HCT116 (cell line): Measurements from ENCODE around the gene AIFM2. TPM values are rescaled to one million over a fixed set of nuclear protein-coding genes. Genes with fewer than 3 reads are reported as not detected.

Source experiments
- ATAC-seq: fragments of 200-7000 bp; cut with Tn5 transposase; 2 replicates; pipeline ENCODE4 v1.9.1; 2020; ENCODE audit warnings: mild to moderate bottlenecking, moderate library complexity
- BruUV-seq: library from RNA; stranded (reverse); fragments of 400-500 nt; replicated peaks from 2 replicates; lab custom pipeline; 2021; lab: Mats Ljungman, UMichigan
- CTCF ChIA-PET: fragments of 300-600 bp; sonication (Branson Sonifier 250); formaldehyde crosslinking; loops from one replicate; lab custom pipeline; 2021; ENCODE audit warnings: antibody characterized with exemption; lab: Charles Lee
- POLR2A ChIA-PET: fragments of 300-600, 350-600 bp; sonication (Branson Sonifier 250); formaldehyde crosslinking; loops from one replicate; lab custom pipeline; 2021; ENCODE audit warnings: antibody characterized with exemption; lab: Charles Lee
- RAD21 ChIA-PET, 2 experiments: fragments of 300-600 bp; sonication (Branson Sonifier 250); formaldehyde crosslinking; loops; one replicate each; lab custom pipeline; 2023; ENCODE audit warnings: low total read pairs in 2 of 2; ENCODE audit not compliant: uncharacterized antibody in 2 of 2, unreplicated experiment in 2 of 2, low non-redundant PET in 1 of 2; lab: Charles Lee
- DNase-seq: peaks from one replicate; pipeline ENCODE4 v3.0.0-alpha.2; 2010; ENCODE audit warnings: low read depth, low spot score
- H2AFZ ChIP-seq: fragments of 200-600 bp; shearing (Covaris generic), sonication (generic); 2 replicates; pipeline ENCODE4 v1.6.1; 2017; ENCODE audit warnings: low read depth, mixed run types, mixed read lengths, antibody characterized with exemption, low read length; ENCODE audit not compliant: poor library complexity, severe bottlenecking
- H3K27ac ChIP-seq: 2 replicates; pipeline ENCODE4 v1.5.1; 2012; ENCODE audit warnings: low read depth, low read length
- H3K27me3 ChIP-seq: fragments of 200-600 bp; sonication (generic); 2 replicates; pipeline ENCODE4 v1.6.1; 2016; ENCODE audit warnings: mixed run types, low read length, mixed read lengths; ENCODE audit not compliant: insufficient read depth
- H3K36me3 ChIP-seq, 2 experiments: fragments of 200-500 bp in 1 of 2; fragments of 200-600 bp in 1 of 2; sonication (Bioruptor generic) in 1 of 2; sonication (generic) in 1 of 2; 2 replicates each; pipeline versions ENCODE4 v1.5.1 to v1.6.1; 2014 to 2016; ENCODE audit warnings: low read length in 2 of 2, inconsistent platforms in 1 of 2, mixed read lengths in 1 of 2, mixed run types in 1 of 2; ENCODE audit not compliant: insufficient read depth in 2 of 2, control insufficient read depth in 1 of 2
- H3K4me1 ChIP-seq, 2 experiments: fragments of 200-600 bp in 1 of 2; sonication (generic) in 1 of 2; 2 replicates each; pipeline versions ENCODE4 v1.5.1 to v1.6.1; 2012 to 2017; ENCODE audit warnings: low read length in 2 of 2, inconsistent platforms in 1 of 2, mild to moderate bottlenecking in 1 of 2, mixed read lengths in 1 of 2, mixed run types in 1 of 2, moderate library complexity in 1 of 2; ENCODE audit not compliant: insufficient read depth in 2 of 2, control insufficient read depth in 1 of 2
- H3K4me2 ChIP-seq: fragments of 200-600 bp; sonication (generic); 2 replicates; pipeline ENCODE4 v1.6.1; 2017; ENCODE audit warnings: mixed run types, low read length, mixed read lengths
- H3K4me3 ChIP-seq, 2 experiments: fragments of 200-600 bp in 1 of 2; sonication (generic) in 1 of 2; replicated peaks in 1 of 2; 2 replicates each; pipeline ENCODE4 v1.5.1; 2011 to 2016; ENCODE audit warnings: low read length in 2 of 2, control low read depth in 1 of 2, low read depth in 1 of 2, mild to moderate bottlenecking in 1 of 2, mixed read lengths in 1 of 2, mixed run types in 1 of 2
- H3K79me2 ChIP-seq: fragments of 200-600 bp; sonication (generic); 2 replicates; pipeline ENCODE4 v1.6.1; 2017; ENCODE audit warnings: mild to moderate bottlenecking, mixed run types, low read length, moderate library complexity, mixed read lengths; ENCODE audit not compliant: insufficient read depth
- H3K9ac ChIP-seq: fragments of 200-600 bp; sonication (generic); 2 replicates; pipeline ENCODE4 v1.6.1; 2016; ENCODE audit warnings: low read length, mixed read lengths
- H3K9me2 ChIP-seq: fragments of 200-600 bp; sonication (generic), shearing (Covaris generic); 2 replicates; pipeline ENCODE4 v1.6.1; 2017; ENCODE audit warnings: mixed run types, mild to moderate bottlenecking, moderate library complexity; ENCODE audit not compliant: insufficient read depth
- H3K9me3 ChIP-seq, 2 experiments: fragments of 200-500 bp in 1 of 2; fragments of 200-600 bp in 1 of 2; sonication (Bioruptor generic) in 1 of 2; sonication (generic) in 1 of 2; 2 replicates each; pipeline ENCODE4 v1.6.1; 2014 to 2017; ENCODE audit warnings: low read length in 2 of 2, mixed read lengths in 2 of 2, inconsistent platforms in 1 of 2, low read depth in 1 of 2, mild to moderate bottlenecking in 1 of 2, mixed run types in 1 of 2, moderate library complexity in 1 of 2; ENCODE audit not compliant: control insufficient read depth in 1 of 2, insufficient read depth in 1 of 2
- H4K20me1 ChIP-seq: fragments of 200-600 bp; sonication (generic), shearing (Covaris generic); 2 replicates; pipeline ENCODE4 v1.6.1; 2017; ENCODE audit warnings: mixed run types, mild to moderate bottlenecking, moderate library complexity; ENCODE audit not compliant: insufficient read depth
- ATF3 ChIP-seq: IDR thresholded peaks from 2 replicates; pipeline ENCODE4 v1.6.1; 2012
- EGR1 ChIP-seq: IDR thresholded peaks from 2 replicates; pipeline ENCODE4 v1.6.1; 2012; ENCODE audit warnings: low read depth
- EZH2 ChIP-seq: fragments of 200-600 bp; sonication (generic); IDR thresholded peaks from 2 replicates; pipeline ENCODE4 v1.6.1; 2017; ENCODE audit warnings: antibody characterized with exemption, mixed run types
- MAX ChIP-seq: IDR thresholded peaks from 2 replicates; pipeline ENCODE4 v1.6.1; 2012
- POLR2AphosphoS5 ChIP-seq: IDR thresholded peaks from 2 replicates; pipeline ENCODE4 v1.6.1; 2011; ENCODE audit warnings: mild to moderate bottlenecking, low read depth, low read length, moderate library complexity
- RAD21 ChIP-seq: IDR thresholded peaks from 2 replicates; pipeline ENCODE4 v1.6.1; 2012; ENCODE audit warnings: low read depth, mild to moderate bottlenecking
- REST ChIP-seq: IDR thresholded peaks from 2 replicates; pipeline ENCODE4 v1.6.1; 2012; ENCODE audit warnings: low read depth
- SIN3A ChIP-seq: IDR thresholded peaks from 2 replicates; pipeline ENCODE4 v1.6.1; 2012; ENCODE audit warnings: low read depth
- YY1 ChIP-seq: IDR thresholded peaks from 2 replicates; pipeline ENCODE4 v1.6.1; 2011; ENCODE audit warnings: low read length, low read depth, moderate library complexity, mild to moderate bottlenecking; ENCODE audit not compliant: insufficient replicate concordance; ENCODE audit errors: extremely low read depth
- ZFX ChIP-seq: fragments of 450-650 bp; IDR thresholded peaks from 2 replicates; pipeline ENCODE4 v1.6.1; 2017
- ZNF274 ChIP-seq: fragments of 200-500 bp; sonication (Bioruptor generic); IDR thresholded peaks from 2 replicates; pipeline ENCODE4 v1.6.1; 2014; ENCODE audit warnings: mild to moderate bottlenecking, low read depth, low read length, inconsistent platforms
- intact Hi-C: fragments of 100-400 bp; cut with micrococcal nuclease; formaldehyde crosslinking; loops from 2 replicates; pipeline ENCODE4 v1.10.0; 2022
- total RNA-seq: library from RNA; stranded (reverse); gene quantifications from one replicate; pipeline ENCODE4 v1.2.1, GENCODE V29; 2021; ENCODE audit not compliant: unreplicated experiment
- TF ChIP-seq, protein P1 (sequence below), 3 experiments: fragments of 200-600 bp in 1 of 3; sonication (generic) in 1 of 3; IDR thresholded peaks in 2 of 3; conservative IDR thresholded peaks in 1 of 3; 2 replicates each; pipeline ENCODE4 v1.5.1; 2012 to 2017; ENCODE audit warnings: low read depth in 2 of 3, low read length in 2 of 3, antibody characterized with exemption in 1 of 3, borderline replicate concordance in 1 of 3, control low read depth in 1 of 3, mild to moderate bottlenecking in 1 of 3, mixed read lengths in 1 of 3, mixed run types in 1 of 3, moderate library complexity in 1 of 3; ENCODE audit not compliant: insufficient read depth in 1 of 3
- TF ChIP-seq, protein P2 (sequence below): IDR thresholded peaks from 2 replicates; pipeline ENCODE4 v1.6.1; 2011; ENCODE audit warnings: mild to moderate bottlenecking, low read length, moderate library complexity; ENCODE audit not compliant: insufficient replicate concordance; ENCODE audit errors: extremely low read depth

The AIFM2 gene
- total RNA-seq, 1 experiment from 2014 or later: 20.0 TPM

DNA sequence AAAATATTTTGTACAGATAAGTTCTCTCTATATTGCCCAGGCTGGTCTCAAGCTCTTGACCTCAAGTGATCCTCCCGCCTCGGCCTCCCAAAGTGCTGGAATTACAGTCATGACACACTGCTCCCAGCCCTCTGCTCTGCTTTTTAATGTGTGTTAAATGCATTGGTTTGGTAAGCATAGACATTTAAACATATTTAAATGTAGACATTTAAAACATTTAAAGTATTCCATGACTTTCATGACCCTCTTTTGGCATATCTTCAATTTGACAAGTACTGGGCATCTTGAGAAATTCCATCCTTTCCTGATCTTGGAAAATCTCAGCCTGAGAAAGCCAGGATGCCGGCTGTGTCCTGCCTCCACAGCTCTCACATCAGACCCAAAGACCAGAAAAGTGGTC, 42.9 kb upstream of the AIFM2 start:
- no peak overlapping the region for H2AFZ ChIP-seq
- TF ChIP-seq YY1 (no peak), EZH2 (no peak), SIN3A (no peak), ZFX (no peak), REST (no peak), RAD21 (no peak), MAX (no peak), ZNF274 (no peak), ATF3 (no peak), EGR1 (no peak), POLR2AphosphoS5 (no peak)
- TF ChIP-seq, protein P1, sequence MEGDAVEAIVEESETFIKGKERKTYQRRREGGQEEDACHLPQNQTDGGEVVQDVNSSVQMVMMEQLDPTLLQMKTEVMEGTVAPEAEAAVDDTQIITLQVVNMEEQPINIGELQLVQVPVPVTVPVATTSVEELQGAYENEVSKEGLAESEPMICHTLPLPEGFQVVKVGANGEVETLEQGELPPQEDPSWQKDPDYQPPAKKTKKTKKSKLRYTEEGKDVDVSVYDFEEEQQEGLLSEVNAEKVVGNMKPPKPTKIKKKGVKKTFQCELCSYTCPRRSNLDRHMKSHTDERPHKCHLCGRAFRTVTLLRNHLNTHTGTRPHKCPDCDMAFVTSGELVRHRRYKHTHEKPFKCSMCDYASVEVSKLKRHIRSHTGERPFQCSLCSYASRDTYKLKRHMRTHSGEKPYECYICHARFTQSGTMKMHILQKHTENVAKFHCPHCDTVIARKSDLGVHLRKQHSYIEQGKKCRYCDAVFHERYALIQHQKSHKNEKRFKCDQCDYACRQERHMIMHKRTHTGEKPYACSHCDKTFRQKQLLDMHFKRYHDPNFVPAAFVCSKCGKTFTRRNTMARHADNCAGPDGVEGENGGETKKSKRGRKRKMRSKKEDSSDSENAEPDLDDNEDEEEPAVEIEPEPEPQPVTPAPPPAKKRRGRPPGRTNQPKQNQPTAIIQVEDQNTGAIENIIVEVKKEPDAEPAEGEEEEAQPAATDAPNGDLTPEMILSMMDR (IDR thresholded peaks at IDR 0.05 in 2 of 3, conservative IDR thresholded peaks at IDR 0.05 in 1 of 3; ENCODE audit: borderline replicate concordance in 1 of 3, insufficient read depth in 1 of 3, low read depth in 2 of 3, low read length in 2 of 3): no peak
- TF ChIP-seq, protein P2, sequence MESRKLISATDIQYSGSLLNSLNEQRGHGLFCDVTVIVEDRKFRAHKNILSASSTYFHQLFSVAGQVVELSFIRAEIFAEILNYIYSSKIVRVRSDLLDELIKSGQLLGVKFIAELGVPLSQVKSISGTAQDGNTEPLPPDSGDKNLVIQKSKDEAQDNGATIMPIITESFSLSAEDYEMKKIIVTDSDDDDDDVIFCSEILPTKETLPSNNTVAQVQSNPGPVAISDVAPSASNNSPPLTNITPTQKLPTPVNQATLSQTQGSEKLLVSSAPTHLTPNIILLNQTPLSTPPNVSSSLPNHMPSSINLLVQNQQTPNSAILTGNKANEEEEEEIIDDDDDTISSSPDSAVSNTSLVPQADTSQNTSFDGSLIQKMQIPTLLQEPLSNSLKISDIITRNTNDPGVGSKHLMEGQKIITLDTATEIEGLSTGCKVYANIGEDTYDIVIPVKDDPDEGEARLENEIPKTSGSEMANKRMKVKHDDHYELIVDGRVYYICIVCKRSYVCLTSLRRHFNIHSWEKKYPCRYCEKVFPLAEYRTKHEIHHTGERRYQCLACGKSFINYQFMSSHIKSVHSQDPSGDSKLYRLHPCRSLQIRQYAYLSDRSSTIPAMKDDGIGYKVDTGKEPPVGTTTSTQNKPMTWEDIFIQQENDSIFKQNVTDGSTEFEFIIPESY: no peak
- peaks cover 0 to 22% of the 10 kb centered on the region in 2 experiments; a peak in 2 of 4 replicates for H3K4me1 ChIP-seq
- intact Hi-C loops: no loop called here
- no peaks in the 10 kb centered on the region for H4K20me1 ChIP-seq
- BruUV-seq: no TSS peak
- no peaks in the 10 kb centered on the region for H3K9me3 ChIP-seq
- peaks cover 8% of the 10 kb centered on the region; the same call in 1 of the 2 replicates for H3K79me2 ChIP-seq
- no peaks in the 10 kb centered on the region for H3K9me2 ChIP-seq
- ChIA-PET CTCF (interaction anchor here (1.9 kb wide), 1 partner anchor 29 kb away, joined by 5 read pairs; the partner anchor contains the start of gene TYSND1), POLR2A (no interaction called here), RAD21 (no interaction called here)
- H3K27me3 ChIP-seq: no peaks in the 10 kb centered on the region; the same call in 1 of the 2 replicates
- no peak overlapping the region for H3K9ac ChIP-seq
- DNase-seq (no peak), ATAC-seq (no peak)
- no peak overlapping the region for H3K4me3 ChIP-seq
- no peaks in the 10 kb centered on the region for H3K36me3 ChIP-seq
- H3K27ac ChIP-seq: no peak overlapping the region
- H3K4me2 ChIP-seq: no peak overlapping the region
